Transverse colon (tissue), 4 donors: ENCODE results near the gene LRRC8D. TPM values are rescaled to one million over a fixed set of nuclear protein-coding genes. Genes with fewer than 3 reads are reported as not detected.
"Not testable (repeated sequence)": the region's sequence is repeated elsewhere in the genome, so short reads cannot be mapped to it uniquely, and the experiment has no call there.

ENCODE experiments used
- DNase-seq: peaks from one replicate; pipeline ENCODE4 v3.0.0-alpha.2; 2019
- H3K27ac ChIP-seq, 4 donors: fragments of 200-600 bp; sonication (generic); 2 replicates each; pipeline ENCODE4 v1.5.1; 2016 to 2018; ENCODE audit warnings: inconsistent platforms in 4 of 4
- H3K27me3 ChIP-seq: fragments of 200-600 bp; sonication (generic); 2 replicates; pipeline ENCODE4 v1.5.1; 2017; ENCODE audit warnings: inconsistent platforms
- H3K36me3 ChIP-seq, 4 donors: fragments of 200-600 bp; sonication (generic); 2 replicates each; pipeline ENCODE4 v1.5.1; 2017 to 2019; ENCODE audit warnings: inconsistent platforms in 4 of 4
- H3K4me1 ChIP-seq, 4 donors: fragments of 200-600 bp; sonication (generic); 2 replicates each; pipeline ENCODE4 v1.5.1; 2017 to 2020; ENCODE audit warnings: inconsistent platforms in 4 of 4
- H3K4me3 ChIP-seq, 4 donors: fragments of 200-600 bp; sonication (generic); 1 replicate in 1 of 4; 2 replicates in 3 of 4; pipeline versions ENCODE4 v1.5.1 to v1.6.1; 2017 to 2019; ENCODE audit warnings: inconsistent platforms in 4 of 4
- H3K9me3 ChIP-seq, 2 donors: fragments of 200-600 bp; sonication (generic); 2 replicates each; pipeline ENCODE4 v1.5.1; 2017 to 2019; ENCODE audit warnings: inconsistent platforms in 2 of 2
- CTCF ChIP-seq, 5 experiments: fragments of 200-600 bp in 3 of 5; fragments of 450-650 bp in 2 of 5; sonication (generic) in 3 of 5; IDR thresholded peaks; 1 replicate in 2 of 5; 2 replicates in 3 of 5; pipeline ENCODE4 v1.5.1; 2016 to 2017; ENCODE audit warnings: antibody characterized with exemption in 5 of 5, inconsistent platforms in 3 of 5, mild to moderate bottlenecking in 2 of 5, moderate library complexity in 1 of 5
- EP300 ChIP-seq: sonication (generic); formaldehyde crosslinking; IDR thresholded peaks from one replicate; pipeline ENCODE4 v1.6.1; 2017; ENCODE audit warnings: antibody characterized with exemption, low read depth
- POLR2A ChIP-seq: fragments of 450-650 bp; IDR thresholded peaks from one replicate; pipeline ENCODE4 v1.6.1; 2016; ENCODE audit warnings: antibody characterized with exemption, mild to moderate bottlenecking, moderate library complexity
- POLR2AphosphoS5 ChIP-seq, 3 donors: sonication (generic); formaldehyde crosslinking; IDR thresholded peaks; one replicate each; pipeline ENCODE4 v1.6.1; 2016; ENCODE audit warnings: antibody characterized with exemption in 3 of 3
- WGBS, 2 donors: methylation state at CpG; one replicate each; pipeline ENCODE4 v1.1.5; 2018; ENCODE audit warnings: low coverage in 1 of 2; 5-methylcytosine and 5-hydroxymethylcytosine counted together
- in situ Hi-C, 4 donors: fragments of 200-750 bp; cut with MboI; loops; one replicate each; pipeline versions ENCODE4 v1.15.0 to v1.15.1; 2017; ENCODE audit warnings: low sequenced_read_pairs in 3 of 4, low pct_ligation_motif_present in 1 of 4, low pct_unique_long_range_greater_than_20kb in 1 of 4
- intact Hi-C: fragments of 100-400 bp; cut with DNase I; formaldehyde crosslinking; loops from one replicate; pipeline ENCODE4 v1.15.1; 2023; ENCODE audit warnings: low total_unique reads
- total RNA-seq, 4 donors: library from RNA; depleted of rRNA; stranded (reverse); fragments of >200 nt; gene quantifications; one replicate each; pipeline ENCODE4 v1.1.0, GENCODE V29; 2016

The LRRC8D gene
- total RNA-seq = 10 to 100 TPM in 3 of 4 donors, 1 to 10 TPM in 1; 8.2 to 81.5 (median 52.4) TPM

GRCh38 chr1:89820422-89821321, at the start of gene LRRC8D:
Gene LRRC8D (plus strand): TSS chr1:89821032. CDS start chr1:89933069, 112,037 bp downstream.
- in situ Hi-C loops = no loop called here
- TF ChIP-seq POLR2A (peak; percentile 68), CTCF (IDR thresholded peaks at IDR 0.05) (peak in 2 of 5 experiments; percentile 19 to 22), EP300 (no peak), POLR2AphosphoS5 (IDR thresholded peaks at IDR 0.05) (peak; percentile 34 to 80 (median 73))
- Histone ChIP-seq H3K27me3 (no peaks in the 10 kb centered on the region), H3K9me3 (no peaks in the 10 kb centered on the region), H3K4me1 (peaks cover 0 to 29% (median 16%) of the 10 kb centered on the region in 4 donors), H3K36me3 (no peaks in the 10 kb centered on the region), H3K27ac (peak within 1 kb of the TSS; percentile 91 to 96 (median 93)), H3K4me3 (peak within 1 kb of the TSS; percentile 48 to 97 (median 84))
- DNase-seq = peak; percentile 89
- WGBS, 2 donors = 1 to 5% methylated on average over 9 to 43 of the region's 82 CpGs
- intact Hi-C loops = no loop called here

- DNase-seq = no peak
- intact Hi-C loops (no loop called here), in situ Hi-C loops (loop anchor here (25.0 kb wide), 3 partner anchors 135 to 285 kb away; partner anchors contain the start of genes LRRC8B (in 3 of the 4) and LRRC8C (in 2 of the 4))
- no peak for TF ChIP-seq POLR2AphosphoS5 (IDR thresholded peaks at IDR 0.05)
- TF ChIP-seq CTCF (IDR thresholded peaks at IDR 0.05) = no peak
- TF ChIP-seq EP300 = no peak
- TF ChIP-seq POLR2A = no peak
- Histone ChIP-seq H3K36me3 (no peaks in the 10 kb centered on the region), H3K4me3 (no peak overlapping the region), H3K4me1 (no peaks in the 10 kb centered on the region), H3K9me3 (no peaks in the 10 kb centered on the region), H3K27ac (no peak overlapping the region), H3K27me3 (no peaks in the 10 kb centered on the region)
- 54 to 88% methylated on average over 4 to 5 of the region's 5 CpGs for WGBS, 2 donors
Measured at GRCh38 chr1:89771991-89772560, 48.8 kb upstream of the LRRC8D start.

GRCh38 chr1:89776104-89776503, 44.7 kb upstream of the LRRC8D start:
- H3K36me3 ChIP-seq, DNase-seq, intact Hi-C loops, in situ Hi-C loops, H3K9me3 ChIP-seq, H3K27ac ChIP-seq, H3K4me1 ChIP-seq, H3K27me3 ChIP-seq, H3K4me3 ChIP-seq: not testable (repeated sequence)
- 69 to 77% methylated on average over 1 of the region's 1 CpG for WGBS, 2 donors

GRCh38 chr1:89777271-89777670, 43.6 kb upstream of the LRRC8D start:
- H3K4me1 ChIP-seq, H3K36me3 ChIP-seq, H3K4me3 ChIP-seq, in situ Hi-C loops, H3K27ac ChIP-seq, intact Hi-C loops, DNase-seq, H3K27me3 ChIP-seq, H3K9me3 ChIP-seq: not testable (repeated sequence)
- WGBS, 2 donors = 86% methylated on average over 2 of the region's 2 CpGs; no CpG with 5 or more reads in 1 of the 2 donors
